Activated CD4-positive, CD25-positive, alpha-beta regulatory T cell (primary cell): Measurements from ENCODE around the gene DMTF1.

Experiments used
- DNase-seq, 4 experiments: peaks; one replicate each; lab custom pipeline; 2025; lab: John Stamatoyannopoulos, UW

The DMTF1 gene

GRCh38 chr7:87147500-87147899, 4.8 kb upstream of the DMTF1 start:
- DNase-seq = no peak

- no peak for DNase-seq
Measured at GRCh38 chr7:87148332-87148955, 3.8 kb upstream of the DMTF1 start.

- no peak for DNase-seq
Measured at GRCh38 chr7:87151002-87151728, 1.1 kb upstream of the DMTF1 start.

GRCh38 chr7:87151729-87152111, 533 bp upstream of the DMTF1 start:
- no peak for DNase-seq

GRCh38 chr7:87152897-87153641, 816 bp downstream of the DMTF1 start:
- no peak for DNase-seq

- no peak for DNase-seq
Measured at GRCh38 chr7:87154166-87154565, 1.9 kb downstream of the DMTF1 start.

GRCh38 chr7:87154569-87154968, 2.3 kb downstream of the DMTF1 start:
- no peak for DNase-seq

GRCh38 chr7:87155788-87156187, 3.5 kb downstream of the DMTF1 start:
- DNase-seq = no peak

GRCh38 chr7:87156709-87157108, 4.5 kb downstream of the DMTF1 start:
- DNase-seq = no peak

GRCh38 chr7:87159538-87159937, 7.3 kb downstream of the DMTF1 start:
- no peak for DNase-seq

GRCh38 chr7:87164433-87164832, 12.2 kb downstream of the DMTF1 start:
- no peak for DNase-seq

GRCh38 chr7:87170828-87171227, 18.6 kb downstream of the DMTF1 start:
- DNase-seq = no peak

- no peak for DNase-seq
Measured at GRCh38 chr7:87171282-87171934, 19.2 kb downstream of the DMTF1 start.

- DNase-seq = no peak
Measured at GRCh38 chr7:87173471-87173870, 21.2 kb downstream of the DMTF1 start.

GRCh38 chr7:87178320-87178719, 26.1 kb downstream of the DMTF1 start:
- DNase-seq = no peak

- DNase-seq = no peak
Measured at GRCh38 chr7:87179180-87179579, 26.9 kb downstream of the DMTF1 start.

GRCh38 chr7:87187120-87187519, 34.9 kb downstream of the DMTF1 start:
- DNase-seq = no peak

- DNase-seq = no peak
Measured at GRCh38 chr7:87188930-87189329, 36.7 kb downstream of the DMTF1 start.

- no peak for DNase-seq
Measured at GRCh38 chr7:87190783-87191182, 38.5 kb downstream of the DMTF1 start.

GRCh38 chr7:87192784-87193487, 40.7 kb downstream of the DMTF1 start:
- DNase-seq = no peak

GRCh38 chr7:87193912-87194311, 41.7 kb downstream of the DMTF1 start:
- no peak for DNase-seq

- DNase-seq = no peak
Measured at GRCh38 chr7:87199241-87199640, 47.0 kb downstream of the DMTF1 start.
